ENCODE measurements around the gene PCNX1.
"Not testable (repeated sequence)": the region's sequence is repeated elsewhere in the genome, so short reads cannot be mapped to it uniquely, and the experiment has no call there.

Gene PCNX1

DNA sequence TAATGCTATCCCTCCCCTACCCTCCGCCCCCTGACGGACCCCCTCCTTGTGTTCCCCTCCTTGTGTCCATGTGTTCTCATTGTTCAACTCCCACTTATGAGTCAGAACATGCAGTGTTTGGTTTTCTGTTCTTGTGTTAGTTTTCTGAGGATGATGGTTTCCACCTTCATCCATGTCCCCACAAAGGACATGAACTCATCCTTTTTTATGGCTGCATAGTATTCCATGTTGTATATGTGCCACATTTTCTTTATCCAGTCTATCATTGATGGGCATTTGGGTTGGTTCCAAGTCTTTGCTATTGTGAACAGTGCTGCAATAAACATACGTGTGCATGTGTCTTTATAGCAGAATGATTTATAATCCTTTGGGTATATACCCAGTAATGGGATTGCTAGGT lies 112.7 kb downstream of the PCNX1 start:
- not testable (repeated sequence) for DNase-seq (ENCODE audit: low read depth)

DNA sequence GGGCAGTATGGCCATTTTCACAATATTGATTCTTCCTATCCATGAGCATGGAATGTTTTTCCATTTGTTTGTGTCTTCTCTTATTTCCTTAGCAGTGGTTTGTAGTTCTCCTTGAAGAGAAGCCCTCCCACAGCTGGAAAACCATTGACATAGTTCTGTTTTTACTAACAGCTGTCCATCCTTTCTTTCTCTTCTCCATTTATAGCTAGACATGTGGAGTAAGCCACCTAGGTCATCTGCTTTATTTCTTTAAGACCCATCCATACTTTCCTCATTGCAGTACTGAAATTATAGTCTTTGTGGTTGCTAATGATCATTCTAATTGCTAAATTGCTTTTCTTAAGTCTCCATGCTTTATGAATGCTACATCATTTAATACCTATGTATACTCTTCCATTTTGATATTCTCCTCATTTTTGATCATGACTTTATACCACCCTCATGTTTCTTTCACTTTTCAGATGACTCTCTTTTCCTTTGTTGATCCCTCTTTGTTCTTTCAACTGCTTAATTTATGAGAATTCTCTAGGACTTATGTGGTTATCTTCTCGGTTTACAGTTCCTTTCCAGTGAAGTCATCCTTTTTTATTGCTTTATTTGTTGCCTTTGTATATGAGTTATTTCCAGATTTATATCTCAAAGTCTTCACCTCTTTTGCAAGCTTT lies 114.2 kb downstream of the PCNX1 start:
- DNase-seq (ENCODE audit: low read depth) = no peak

DNA sequence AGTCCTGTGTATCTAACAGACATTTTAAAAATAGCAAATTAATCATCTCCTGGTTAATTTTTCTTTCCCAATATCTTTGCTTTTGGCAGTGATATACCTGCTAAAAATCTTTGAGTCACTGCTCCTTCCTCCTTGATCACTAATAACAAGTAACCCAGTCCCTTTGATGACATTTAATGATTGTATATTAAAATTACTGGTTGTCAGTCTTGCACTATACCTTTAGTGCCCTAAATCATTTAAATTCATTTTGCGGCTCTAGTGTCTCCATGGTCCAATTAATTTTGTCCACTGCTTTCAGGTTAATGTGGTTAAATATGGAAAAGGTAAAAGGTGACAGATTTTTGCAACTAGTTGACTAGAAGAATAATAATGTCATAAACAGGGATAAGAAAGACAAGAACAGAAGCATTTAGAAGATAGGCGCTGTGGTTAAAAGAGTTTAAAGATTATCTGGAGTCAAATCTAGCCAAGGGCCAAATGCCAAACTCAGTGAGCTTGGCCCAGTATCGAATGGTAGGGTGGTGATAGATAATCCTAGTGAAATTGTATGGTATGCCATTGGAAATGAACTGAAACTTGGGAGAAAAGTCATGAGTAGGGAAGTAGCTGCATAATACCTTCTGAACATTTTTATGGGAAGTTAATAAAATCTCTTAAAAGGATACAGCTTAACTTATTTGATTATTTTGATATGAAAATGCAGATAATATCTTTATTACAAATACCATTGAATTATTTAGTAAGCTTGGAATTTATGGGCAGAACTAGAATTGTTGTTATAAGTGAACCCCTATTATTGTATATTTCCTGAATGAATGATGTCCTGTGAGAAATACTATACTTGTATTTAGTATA lies 115.0 kb downstream of the PCNX1 start:
- no peak for DNase-seq (ENCODE audit: low read depth)

DNA sequence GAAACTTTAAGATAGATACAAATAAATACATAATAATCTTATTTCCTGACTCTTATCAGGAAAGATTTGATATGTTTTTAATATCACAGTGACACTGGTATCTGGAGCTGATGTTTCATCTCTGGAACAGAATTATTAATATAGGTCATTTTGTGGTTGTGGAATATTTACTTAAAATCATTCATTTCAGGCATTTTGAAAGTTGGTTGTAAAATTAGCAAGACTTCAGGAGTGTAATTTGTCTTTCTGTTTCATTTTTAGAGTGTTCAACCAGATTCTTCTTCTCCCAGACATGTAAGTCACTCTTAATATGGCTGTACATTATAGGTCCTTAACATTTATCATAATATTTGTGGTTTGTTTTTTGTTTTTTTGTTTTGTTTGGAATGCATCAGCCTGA lies 115.7 kb downstream of the PCNX1 start:
- DNase-seq (ENCODE audit: low read depth) = no peak

DNA sequence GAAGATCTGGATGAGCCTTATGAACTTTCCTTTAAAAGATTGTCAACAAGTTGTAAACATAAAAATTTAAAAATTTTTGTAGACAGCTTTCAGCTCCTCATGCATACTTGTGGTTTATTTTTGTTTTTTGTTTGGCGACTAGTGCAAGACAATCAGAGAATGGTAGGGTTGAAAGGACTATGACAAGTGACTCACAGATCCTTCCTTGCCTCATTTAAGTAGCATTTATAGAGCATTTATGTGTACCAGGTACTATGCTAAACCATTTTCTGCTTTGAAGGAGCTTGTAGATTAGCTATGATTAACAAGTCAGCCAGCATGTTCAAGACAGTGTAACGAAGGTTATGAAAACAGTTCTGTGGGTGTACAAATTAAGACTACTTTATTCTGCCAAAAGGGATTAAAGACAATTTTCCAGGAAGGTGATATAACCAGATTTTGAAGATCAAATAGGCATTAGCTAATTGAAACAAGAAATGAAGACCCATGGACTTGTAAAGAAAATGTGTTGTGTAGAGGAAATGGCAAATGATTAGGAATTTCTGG lies 122.0 kb downstream of the PCNX1 start:
- no peak for DNase-seq (ENCODE audit: low read depth)

- DNase-seq (ENCODE audit: low read depth) = no peak
Observed at GRCh38 chr14:71031000-71031399, 123.7 kb downstream of the PCNX1 start.

DNA sequence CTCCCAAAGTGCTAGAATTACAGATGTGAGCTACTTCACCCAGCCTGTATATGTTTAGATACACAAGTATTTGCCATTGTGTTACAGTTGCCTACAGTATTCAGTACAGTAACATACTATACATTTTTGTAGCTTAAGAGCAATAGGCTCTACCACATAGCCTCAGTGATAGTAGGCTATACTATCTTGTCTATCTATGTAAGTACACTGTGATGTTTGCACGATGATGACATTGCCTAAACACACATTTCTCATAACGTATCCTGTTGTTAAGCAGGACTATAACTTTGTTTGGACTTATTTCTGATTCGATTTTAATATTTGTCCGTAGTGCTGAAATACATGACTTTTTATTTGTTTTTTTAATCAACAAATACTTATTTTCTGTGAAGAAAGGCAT lies 129.2 kb downstream of the PCNX1 start:
- no peak for DNase-seq (ENCODE audit: low read depth)

- no peak for DNase-seq (ENCODE audit: low read depth)
Observed at GRCh38 chr14:71048393-71048792, 141.1 kb downstream of the PCNX1 start.

- DNase-seq (ENCODE audit: low read depth) = no peak
Observed at GRCh38 chr14:71049435-71050133, 142.3 kb downstream of the PCNX1 start.

DNA sequence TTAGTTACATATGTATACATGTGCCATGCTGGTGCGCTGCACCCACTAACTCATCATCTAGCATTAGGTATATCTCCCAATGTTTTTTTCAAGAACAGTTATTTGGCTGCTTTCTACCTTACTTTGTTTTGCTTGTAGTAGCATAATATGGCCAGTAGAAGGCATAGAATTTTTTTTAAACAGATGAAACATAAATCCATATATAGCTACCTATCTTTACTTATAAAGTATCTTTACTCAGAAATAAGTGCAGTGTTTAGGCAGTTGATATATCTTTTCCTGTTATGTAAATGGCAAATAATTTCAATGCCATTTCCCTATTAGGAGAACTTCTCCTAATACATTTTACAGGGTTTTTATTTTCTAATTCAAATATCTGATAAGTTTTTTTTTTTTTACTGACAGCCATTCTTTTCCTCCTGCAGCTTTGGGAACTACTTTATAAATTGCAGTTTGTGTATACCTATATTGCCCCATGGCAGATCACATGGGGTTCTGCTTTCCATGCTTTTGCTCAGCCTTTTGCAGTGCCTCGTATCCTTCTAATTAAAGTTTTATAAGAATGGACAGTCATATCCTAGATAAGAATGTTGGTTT lies 143.1 kb downstream of the PCNX1 start:
- DNase-seq (ENCODE audit: low read depth) = no peak

DNA sequence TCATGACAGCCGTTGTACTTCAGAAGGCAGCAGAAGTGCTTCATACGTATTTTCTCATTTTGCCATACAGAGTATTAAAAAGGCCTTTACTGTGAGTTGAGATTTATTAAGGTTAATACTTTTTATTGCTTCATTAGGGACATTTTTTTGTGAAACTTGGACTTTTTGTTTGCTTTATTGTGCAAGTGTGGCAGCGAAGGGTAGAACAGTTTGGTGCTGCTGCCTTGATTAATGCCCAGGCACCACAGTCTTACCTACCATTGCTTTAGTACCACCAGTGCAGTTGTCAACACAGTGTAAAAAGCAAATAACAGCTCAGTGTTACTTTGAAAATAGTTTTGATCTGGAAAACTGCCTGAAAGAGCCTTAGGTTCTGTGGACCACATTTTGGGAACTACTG lies 147.4 kb downstream of the PCNX1 start:
- DNase-seq (ENCODE audit: low read depth) = no peak

DNA sequence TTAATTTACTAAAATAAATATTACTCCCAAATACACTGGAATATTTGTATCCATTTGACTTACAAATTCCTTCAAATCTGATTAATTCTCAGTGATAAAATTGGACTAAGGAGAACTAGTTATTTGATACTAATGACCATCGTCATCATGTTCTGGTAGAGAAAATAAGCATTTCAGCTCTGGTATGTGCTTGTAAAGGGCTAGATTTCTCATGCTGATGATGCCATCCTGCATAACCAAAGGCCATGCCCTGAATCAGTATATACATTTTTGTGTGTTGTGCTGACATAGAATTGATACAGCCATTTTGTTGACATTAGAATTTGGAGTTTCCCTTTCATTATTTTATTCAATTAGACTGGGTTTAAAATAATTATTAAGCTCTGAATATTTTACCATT lies 148.9 kb downstream of the PCNX1 start:
- no peak for DNase-seq (ENCODE audit: low read depth)

- no peak for DNase-seq (ENCODE audit: low read depth)
Observed at GRCh38 chr14:71060274-71060673, 153.0 kb downstream of the PCNX1 start.

DNA sequence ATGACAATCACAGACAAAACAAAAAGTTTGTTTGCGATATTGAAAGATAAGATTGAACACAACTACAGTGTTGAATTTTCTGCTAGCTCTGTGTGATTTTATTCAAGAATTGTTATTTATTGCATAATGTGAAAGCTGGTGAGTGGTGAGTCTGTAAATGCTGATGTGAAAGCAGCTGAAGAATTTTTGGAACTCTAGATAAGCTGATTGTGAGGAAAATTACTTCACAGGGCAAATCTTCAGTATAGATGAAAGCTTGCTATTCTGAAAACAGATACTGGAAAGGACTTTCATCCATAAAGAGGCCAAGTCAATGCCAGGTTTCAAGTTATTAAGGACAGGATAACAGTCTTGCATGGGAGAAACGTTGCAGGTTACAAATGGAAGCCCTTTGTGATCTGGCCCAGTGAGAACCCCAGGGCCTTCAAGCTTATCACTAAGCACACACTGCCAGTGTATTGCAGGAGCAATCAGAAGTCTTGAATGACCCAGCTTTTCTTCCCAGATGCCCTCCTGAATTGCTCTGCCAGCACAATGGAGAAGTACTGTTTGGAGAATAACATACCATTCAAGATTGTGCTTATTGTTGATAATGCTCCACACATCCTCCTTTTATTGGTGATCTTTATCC lies 153.7 kb downstream of the PCNX1 start:
- no peak for DNase-seq (ENCODE audit: low read depth)

DNA sequence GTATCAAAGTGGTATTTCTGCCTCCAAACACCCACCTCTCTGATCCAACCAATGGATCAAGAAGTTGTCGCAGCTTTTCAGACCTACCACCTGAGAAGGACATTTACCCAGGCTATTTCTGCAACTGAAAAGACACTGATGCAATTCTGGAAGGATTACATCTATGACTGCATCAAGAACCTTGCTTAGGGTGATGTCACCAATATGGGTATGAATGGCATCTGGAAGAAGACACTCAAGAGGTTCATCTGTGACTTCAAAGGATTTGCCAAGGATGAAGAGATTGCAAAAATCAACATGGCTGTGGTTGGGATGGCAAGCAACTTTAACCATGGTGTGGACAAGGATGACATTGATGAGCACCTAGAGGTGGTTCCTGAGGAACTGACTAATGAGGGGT lies 154.2 kb downstream of the PCNX1 start:
- no peak for DNase-seq (ENCODE audit: low read depth)

- no peak for DNase-seq (ENCODE audit: low read depth)
Observed at GRCh38 chr14:71062581-71063303, 155.5 kb downstream of the PCNX1 start.

DNA sequence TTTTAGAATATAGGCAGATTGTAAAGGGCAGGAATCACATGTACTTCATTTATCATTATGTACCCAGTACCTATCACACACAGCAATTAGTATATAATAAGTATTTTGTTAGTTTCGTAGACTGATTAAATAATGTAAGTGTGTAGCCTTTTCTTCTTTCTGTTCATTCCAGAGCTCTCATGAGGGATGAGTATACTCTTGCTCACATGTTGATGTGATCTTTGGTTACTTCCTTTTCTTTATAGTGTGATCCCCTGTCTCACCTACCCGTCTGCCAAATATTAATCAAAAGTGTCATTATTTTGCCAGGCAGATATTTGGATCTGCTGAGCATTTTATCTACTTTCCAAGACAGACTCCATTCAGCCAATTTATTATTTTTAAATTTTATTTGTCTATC lies 156.1 kb downstream of the PCNX1 start:
- DNase-seq (ENCODE audit: low read depth) = no peak

DNA sequence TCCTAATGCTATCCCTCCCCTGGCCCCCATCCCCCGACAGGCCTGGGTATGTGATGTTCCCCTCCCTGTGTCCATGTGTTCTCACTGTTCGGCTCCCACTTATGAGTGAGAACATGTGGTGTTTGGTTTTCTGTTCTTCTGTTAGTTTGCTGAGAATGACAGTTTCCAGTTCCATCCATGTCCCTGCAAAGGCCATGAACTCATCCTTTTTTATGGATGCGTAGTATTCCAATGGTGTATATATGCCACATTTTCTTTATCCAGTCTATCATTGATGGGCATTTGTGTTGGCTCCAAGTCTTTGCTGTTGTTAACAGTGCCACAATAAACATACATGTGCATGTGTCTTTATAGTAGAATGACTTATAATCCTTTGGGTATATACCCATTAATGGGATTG lies 157.5 kb downstream of the PCNX1 start:
- DNase-seq (ENCODE audit: low read depth) = not testable (repeated sequence)

DNA sequence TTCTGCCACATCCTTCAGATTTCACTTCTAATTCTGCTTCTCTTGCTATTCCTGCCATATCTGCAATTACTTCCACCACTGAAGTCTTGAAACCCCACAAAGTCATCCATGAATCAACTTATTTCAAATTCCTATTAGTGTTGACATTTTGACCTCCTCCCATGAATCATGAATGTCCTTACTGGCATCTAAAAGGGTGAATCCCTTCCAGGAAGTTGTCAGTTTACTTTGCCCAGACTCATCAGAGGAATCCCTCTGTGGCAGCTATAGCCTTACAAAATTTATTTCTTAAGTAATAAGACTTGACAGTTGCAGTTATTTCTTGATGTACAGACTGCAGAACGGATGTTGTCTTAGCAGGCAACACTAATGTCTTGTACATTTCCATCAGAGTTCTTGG lies 162.9 kb downstream of the PCNX1 start:
- no peak for DNase-seq (ENCODE audit: low read depth)

GRCh38 chr14:71071042-71071441 lies 163.8 kb downstream of the PCNX1 start:
- DNase-seq (ENCODE audit: low read depth) = no peak

DNA sequence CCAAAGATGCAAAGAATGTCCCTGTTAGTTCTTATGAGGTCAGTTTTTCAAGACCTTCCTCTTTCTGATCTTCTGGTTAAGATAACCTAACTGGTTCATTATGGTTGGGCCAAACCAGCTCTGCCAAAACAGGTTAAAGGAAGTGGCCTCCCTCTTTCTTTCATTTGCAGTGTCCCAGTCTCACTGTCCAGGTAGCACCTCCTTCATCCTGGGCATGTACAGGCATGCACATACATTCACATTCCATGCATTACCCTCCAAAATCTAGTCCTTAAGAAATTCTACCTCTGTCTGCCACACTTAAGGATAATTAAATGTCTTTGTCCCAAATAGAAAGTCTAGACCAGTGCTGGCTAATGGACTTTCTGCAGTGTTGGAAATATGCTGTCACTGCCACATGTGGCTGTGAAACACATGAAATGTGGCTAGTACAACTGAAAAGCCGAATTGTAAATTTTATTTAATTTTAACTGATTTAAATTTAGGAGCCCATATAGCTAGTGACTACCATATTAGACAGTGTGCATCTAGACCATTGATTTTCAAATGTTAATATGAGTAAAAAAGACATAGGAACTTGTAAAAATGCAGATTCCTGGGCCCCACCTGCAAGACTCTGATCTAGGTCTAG lies 169.3 kb downstream of the PCNX1 start:
- DNase-seq (ENCODE audit: low read depth) = no peak

All from activated T-helper 9 cell treated with anti-CD3 and anti-CD28 coated beads, Interleukin-2, amount 50 U/mL, for 16 hours (primary cell).